HCT116 (cell line): Measurements from ENCODE around the gene PARVA. TPM values are rescaled to one million over a fixed set of nuclear protein-coding genes. Genes with fewer than 3 reads are reported as not detected.

Experiments
- ATAC-seq: fragments of 200-7000 bp; cut with Tn5 transposase; 2 replicates; pipeline ENCODE4 v1.9.1; 2020; ENCODE audit warnings: mild to moderate bottlenecking, moderate library complexity
- BruUV-seq: library from RNA; stranded (reverse); fragments of 400-500 nt; replicated peaks from 2 replicates; lab custom pipeline; 2021; lab: Mats Ljungman, UMichigan
- CTCF ChIA-PET: fragments of 300-600 bp; sonication (Branson Sonifier 250); formaldehyde crosslinking; loops from one replicate; lab custom pipeline; 2021; ENCODE audit warnings: antibody characterized with exemption; lab: Charles Lee
- POLR2A ChIA-PET: fragments of 300-600, 350-600 bp; sonication (Branson Sonifier 250); formaldehyde crosslinking; loops from one replicate; lab custom pipeline; 2021; ENCODE audit warnings: antibody characterized with exemption; lab: Charles Lee
- RAD21 ChIA-PET, 2 experiments: fragments of 300-600 bp; sonication (Branson Sonifier 250); formaldehyde crosslinking; loops; one replicate each; lab custom pipeline; 2023; ENCODE audit warnings: low total read pairs in 2 of 2; ENCODE audit not compliant: uncharacterized antibody in 2 of 2, unreplicated experiment in 2 of 2, low non-redundant PET in 1 of 2; lab: Charles Lee
- DNase-seq: peaks from one replicate; pipeline ENCODE4 v3.0.0-alpha.2; 2010; ENCODE audit warnings: low read depth, low spot score
- H2AFZ ChIP-seq: fragments of 200-600 bp; shearing (Covaris generic), sonication (generic); 2 replicates; pipeline ENCODE4 v1.6.1; 2017; ENCODE audit warnings: low read depth, mixed run types, mixed read lengths, antibody characterized with exemption, low read length; ENCODE audit not compliant: poor library complexity, severe bottlenecking
- H3K27ac ChIP-seq: 2 replicates; pipeline ENCODE4 v1.5.1; 2012; ENCODE audit warnings: low read depth, low read length
- H3K27me3 ChIP-seq: fragments of 200-600 bp; sonication (generic); 2 replicates; pipeline ENCODE4 v1.6.1; 2016; ENCODE audit warnings: mixed run types, low read length, mixed read lengths; ENCODE audit not compliant: insufficient read depth
- H3K36me3 ChIP-seq, 2 experiments: fragments of 200-500 bp in 1 of 2; fragments of 200-600 bp in 1 of 2; sonication (Bioruptor generic) in 1 of 2; sonication (generic) in 1 of 2; 2 replicates each; pipeline versions ENCODE4 v1.5.1 to v1.6.1; 2014 to 2016; ENCODE audit warnings: low read length in 2 of 2, inconsistent platforms in 1 of 2, mixed read lengths in 1 of 2, mixed run types in 1 of 2; ENCODE audit not compliant: insufficient read depth in 2 of 2, control insufficient read depth in 1 of 2
- H3K4me1 ChIP-seq, 2 experiments: fragments of 200-600 bp in 1 of 2; sonication (generic) in 1 of 2; 2 replicates each; pipeline versions ENCODE4 v1.5.1 to v1.6.1; 2012 to 2017; ENCODE audit warnings: low read length in 2 of 2, inconsistent platforms in 1 of 2, mild to moderate bottlenecking in 1 of 2, mixed read lengths in 1 of 2, mixed run types in 1 of 2, moderate library complexity in 1 of 2; ENCODE audit not compliant: insufficient read depth in 2 of 2, control insufficient read depth in 1 of 2
- H3K4me2 ChIP-seq: fragments of 200-600 bp; sonication (generic); 2 replicates; pipeline ENCODE4 v1.6.1; 2017; ENCODE audit warnings: mixed run types, low read length, mixed read lengths
- H3K4me3 ChIP-seq, 2 experiments: fragments of 200-600 bp in 1 of 2; sonication (generic) in 1 of 2; replicated peaks in 1 of 2; 2 replicates each; pipeline ENCODE4 v1.5.1; 2011 to 2016; ENCODE audit warnings: low read length in 2 of 2, control low read depth in 1 of 2, low read depth in 1 of 2, mild to moderate bottlenecking in 1 of 2, mixed read lengths in 1 of 2, mixed run types in 1 of 2
- H3K79me2 ChIP-seq: fragments of 200-600 bp; sonication (generic); 2 replicates; pipeline ENCODE4 v1.6.1; 2017; ENCODE audit warnings: mild to moderate bottlenecking, mixed run types, low read length, moderate library complexity, mixed read lengths; ENCODE audit not compliant: insufficient read depth
- H3K9ac ChIP-seq: fragments of 200-600 bp; sonication (generic); 2 replicates; pipeline ENCODE4 v1.6.1; 2016; ENCODE audit warnings: low read length, mixed read lengths
- H3K9me2 ChIP-seq: fragments of 200-600 bp; sonication (generic), shearing (Covaris generic); 2 replicates; pipeline ENCODE4 v1.6.1; 2017; ENCODE audit warnings: mixed run types, mild to moderate bottlenecking, moderate library complexity; ENCODE audit not compliant: insufficient read depth
- H3K9me3 ChIP-seq, 2 experiments: fragments of 200-500 bp in 1 of 2; fragments of 200-600 bp in 1 of 2; sonication (Bioruptor generic) in 1 of 2; sonication (generic) in 1 of 2; 2 replicates each; pipeline ENCODE4 v1.6.1; 2014 to 2017; ENCODE audit warnings: low read length in 2 of 2, mixed read lengths in 2 of 2, inconsistent platforms in 1 of 2, low read depth in 1 of 2, mild to moderate bottlenecking in 1 of 2, mixed run types in 1 of 2, moderate library complexity in 1 of 2; ENCODE audit not compliant: control insufficient read depth in 1 of 2, insufficient read depth in 1 of 2
- H4K20me1 ChIP-seq: fragments of 200-600 bp; sonication (generic), shearing (Covaris generic); 2 replicates; pipeline ENCODE4 v1.6.1; 2017; ENCODE audit warnings: mixed run types, mild to moderate bottlenecking, moderate library complexity; ENCODE audit not compliant: insufficient read depth
- CBX3 ChIP-seq: IDR thresholded peaks from 2 replicates; pipeline ENCODE4 v1.6.1; 2012; ENCODE audit warnings: low read depth
- EZH2phosphoT487 ChIP-seq: fragments of 200-600 bp; IDR thresholded peaks from 2 replicates; pipeline ENCODE4 v1.6.1; 2018; ENCODE audit warnings: antibody characterized with exemption, borderline replicate concordance
- POLR2A ChIP-seq: IDR thresholded peaks from 2 replicates; pipeline ENCODE4 v1.7.0; 2011; ENCODE audit warnings: borderline replicate concordance; ENCODE audit not compliant: insufficient read depth, insufficient read length; ENCODE audit errors: extremely low read depth
- SIN3A ChIP-seq: IDR thresholded peaks from 2 replicates; pipeline ENCODE4 v1.6.1; 2012; ENCODE audit warnings: low read depth
- SRF ChIP-seq: IDR thresholded peaks from 2 replicates; pipeline ENCODE4 v1.6.1; 2012; ENCODE audit warnings: low read depth
- TCF7L2 ChIP-seq: IDR thresholded peaks from 2 replicates; pipeline ENCODE4 v1.7.0; 2011; ENCODE audit warnings: borderline replicate concordance, inconsistent platforms; ENCODE audit not compliant: insufficient read depth, insufficient read length; ENCODE audit errors: extremely low read depth
- intact Hi-C: fragments of 100-400 bp; cut with micrococcal nuclease; formaldehyde crosslinking; loops from 2 replicates; pipeline ENCODE4 v1.10.0; 2022
- total RNA-seq: library from RNA; stranded (reverse); gene quantifications from one replicate; pipeline ENCODE4 v1.2.1, GENCODE V29; 2021; ENCODE audit not compliant: unreplicated experiment

The PARVA gene
- total RNA-seq, 1 experiment from 2014 or later, result 18.4 TPM

DNA sequence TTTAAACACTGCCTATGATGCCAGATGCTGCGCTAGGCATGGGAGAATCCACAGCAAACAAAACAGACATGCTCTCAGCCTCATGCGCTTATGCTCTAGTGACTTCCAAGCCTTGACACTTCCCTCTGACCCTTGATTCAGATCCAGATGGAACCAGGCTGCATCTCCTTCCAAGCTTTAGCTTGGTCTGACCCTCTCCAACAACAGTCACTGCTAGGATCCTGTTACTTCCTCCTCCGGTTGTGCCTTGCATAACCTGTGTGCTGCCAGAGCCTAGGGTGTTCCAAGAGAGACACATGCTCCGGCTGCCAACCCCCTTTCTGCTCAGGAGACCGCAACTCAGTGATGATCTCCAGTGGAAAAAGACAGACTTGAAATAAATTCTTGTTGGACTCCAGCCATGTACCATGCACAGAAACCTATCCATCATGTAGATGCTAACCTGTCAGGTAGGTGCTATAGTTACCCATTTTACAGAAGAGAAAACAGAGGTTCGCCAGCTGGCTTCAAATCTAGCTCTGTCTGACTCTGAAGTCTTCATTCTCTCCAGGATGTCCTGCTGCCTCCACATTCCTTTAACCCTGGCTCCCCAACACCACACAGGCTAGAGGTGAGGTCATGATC, 160.5 kb downstream of the PARVA start:
- Histone ChIP-seq H2AFZ (no peak overlapping the region), H3K36me3 (no peaks in the 10 kb centered on the region), H3K27ac (no peak overlapping the region), H3K4me2 (no peak overlapping the region), H3K4me3 (no peak overlapping the region), H3K4me1 (0 out of 4 replicates have a peak, but pooled peaks cover 0 to 5% of the 10 kb centered on the region in 2 experiments), H4K20me1 (no peaks in the 10 kb centered on the region), H3K79me2 (no peaks in the 10 kb centered on the region), H3K9ac (no peak overlapping the region), H3K9me2 (no peaks in the 10 kb centered on the region), H3K27me3 (no peaks in the 10 kb centered on the region), H3K9me3 (no peaks in the 10 kb centered on the region)
- ChIA-PET RAD21 (interaction anchor here in 1 of 2 experiments (0.6 kb wide), 1 partner anchor 53 kb away, joined by 3 read pairs; no protein-coding TSS in a partner anchor), POLR2A (no interaction called here), CTCF (no interaction called here)
- intact Hi-C loops, result no loop called here
- TF ChIP-seq POLR2A (no peak), CBX3 (no peak)
- no TSS peak for BruUV-seq
- ATAC-seq (no peak), DNase-seq (no peak)

- Histone ChIP-seq H3K9ac (no peak overlapping the region), H3K36me3 (no peaks in the 10 kb centered on the region), H3K9me3 (no peaks in the 10 kb centered on the region), H3K4me2 (no peak overlapping the region), H2AFZ (no peak overlapping the region), H3K27me3 (no peaks in the 10 kb centered on the region), H3K4me3 (no peak overlapping the region), H3K4me1 (peaks cover 3 to 15% of the 10 kb centered on the region in 2 experiments; a peak in 3 of 4 replicates), H3K27ac (no peak overlapping the region), H4K20me1 (no peaks in the 10 kb centered on the region), H3K9me2 (no peaks in the 10 kb centered on the region), H3K79me2 (no peaks in the 10 kb centered on the region)
- ChIA-PET POLR2A (no interaction called here), RAD21 (no interaction called here), CTCF (no interaction called here)
- no peak for TF ChIP-seq SRF
- no peak for TF ChIP-seq EZH2phosphoT487
- no peak for TF ChIP-seq POLR2A
- no peak for TF ChIP-seq TCF7L2
- no peak for TF ChIP-seq SIN3A
- no TSS peak for BruUV-seq
- DNase-seq (no peak), ATAC-seq (no peak)
- intact Hi-C loops, result no loop called here
These were observed 161.6 kb downstream of the PARVA start for GRCh38 chr11:12538889-12539421.
